ENCODE measurements around the gene FN1. TPM values are rescaled to one million over a fixed set of nuclear protein-coding genes. Genes with fewer than 3 reads are reported as not detected.

FN1 gene
- total RNA-seq, 1 experiment from 2014 or later: 11.1 TPM

- H3K79me2 ChIP-seq (ENCODE audit: insufficient read depth, low read length): peaks cover 80% of the 10 kb centered on the region
- RAD21 ChIA-PET (ENCODE audit: low non-redundant PET in 1 of 2, low total read pairs in 2 of 2, uncharacterized antibody in 2 of 2, unreplicated experiment in 2 of 2): no interaction called here
- H3K4me1 ChIP-seq (ENCODE audit: control insufficient read depth in 1 of 2, insufficient read depth in 2 of 2, low read length in 2 of 2): peaks cover 10 to 24% of the 10 kb centered on the region in 2 experiments; a peak in 3 of 4 replicates
- no peaks in the 10 kb centered on the region for H3K9me2 ChIP-seq (ENCODE audit: insufficient read depth)
- CTCF ChIA-PET: no interaction called here
- H3K4me3 ChIP-seq (replicated peaks in 1 of 2; ENCODE audit: low read depth in 1 of 2, low read length in 2 of 2): no peak overlapping the region
- intact Hi-C loops (cut with micrococcal nuclease): no loop called here
- peaks cover 28 to 38% of the 10 kb centered on the region in 2 experiments for H3K36me3 ChIP-seq (ENCODE audit: control insufficient read depth in 1 of 2, insufficient read depth in 2 of 2, low read length in 2 of 2)
- H3K27me3 ChIP-seq (ENCODE audit: insufficient read depth, low read length): no peaks in the 10 kb centered on the region
- no peak overlapping the region for H3K4me2 ChIP-seq (ENCODE audit: low read length)
- BruUV-seq (replicated peaks): no TSS peak
- H4K20me1 ChIP-seq (ENCODE audit: insufficient read depth): no peaks in the 10 kb centered on the region
- TF ChIP-seq FOSL1 (IDR thresholded peaks at IDR 0.05; ENCODE audit: low read depth) (no peak), POLR2A (IDR thresholded peaks at IDR 0.05; ENCODE audit: borderline replicate concordance, extremely low read depth, insufficient read depth, insufficient read length) (no peak), RAD21 (IDR thresholded peaks at IDR 0.05; ENCODE audit: low read depth) (no peak), YY1 (IDR thresholded peaks at IDR 0.05; ENCODE audit: extremely low read depth, insufficient replicate concordance, low read depth, low read length) (no peak), CEBPB (IDR thresholded peaks at IDR 0.05; ENCODE audit: low read depth) (no peak), TCF7L2 (IDR thresholded peaks at IDR 0.05; ENCODE audit: borderline replicate concordance, extremely low read depth, insufficient read depth, insufficient read length) (no peak), ZNF274 (IDR thresholded peaks at IDR 0.05; ENCODE audit: low read depth, low read length) (no peak), EZH2 (IDR thresholded peaks at IDR 0.05) (no peak), JUND (IDR thresholded peaks at IDR 0.05) (no peak), CTCF (IDR thresholded peaks at IDR 0.05 in 2 of 3, conservative IDR thresholded peaks at IDR 0.05 in 1 of 3; ENCODE audit: borderline replicate concordance in 1 of 3, insufficient read depth in 1 of 3, low read depth in 2 of 3, low read length in 2 of 3) (no peak), SRF (IDR thresholded peaks at IDR 0.05; ENCODE audit: low read depth) (no peak), SIN3A (IDR thresholded peaks at IDR 0.05; ENCODE audit: low read depth) (no peak), ELF1 (IDR thresholded peaks at IDR 0.05; ENCODE audit: borderline replicate concordance, low read depth) (no peak), POLR2AphosphoS5 (IDR thresholded peaks at IDR 0.05; ENCODE audit: low read depth, low read length) (no peak), ZFX (IDR thresholded peaks at IDR 0.05) (no peak)
- TF ChIP-seq, protein P1, sequence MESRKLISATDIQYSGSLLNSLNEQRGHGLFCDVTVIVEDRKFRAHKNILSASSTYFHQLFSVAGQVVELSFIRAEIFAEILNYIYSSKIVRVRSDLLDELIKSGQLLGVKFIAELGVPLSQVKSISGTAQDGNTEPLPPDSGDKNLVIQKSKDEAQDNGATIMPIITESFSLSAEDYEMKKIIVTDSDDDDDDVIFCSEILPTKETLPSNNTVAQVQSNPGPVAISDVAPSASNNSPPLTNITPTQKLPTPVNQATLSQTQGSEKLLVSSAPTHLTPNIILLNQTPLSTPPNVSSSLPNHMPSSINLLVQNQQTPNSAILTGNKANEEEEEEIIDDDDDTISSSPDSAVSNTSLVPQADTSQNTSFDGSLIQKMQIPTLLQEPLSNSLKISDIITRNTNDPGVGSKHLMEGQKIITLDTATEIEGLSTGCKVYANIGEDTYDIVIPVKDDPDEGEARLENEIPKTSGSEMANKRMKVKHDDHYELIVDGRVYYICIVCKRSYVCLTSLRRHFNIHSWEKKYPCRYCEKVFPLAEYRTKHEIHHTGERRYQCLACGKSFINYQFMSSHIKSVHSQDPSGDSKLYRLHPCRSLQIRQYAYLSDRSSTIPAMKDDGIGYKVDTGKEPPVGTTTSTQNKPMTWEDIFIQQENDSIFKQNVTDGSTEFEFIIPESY (IDR thresholded peaks at IDR 0.05; ENCODE audit: extremely low read depth, insufficient replicate concordance, low read length): no peak
- H3K9me3 ChIP-seq (ENCODE audit: control insufficient read depth in 1 of 2, insufficient read depth in 1 of 2, low read depth in 1 of 2, low read length in 2 of 2): no peaks in the 10 kb centered on the region
- POLR2A ChIA-PET: no interaction called here
- H3K27ac ChIP-seq (ENCODE audit: low read depth, low read length): no peak overlapping the region
- no peak overlapping the region for H2AFZ ChIP-seq (ENCODE audit: low read depth, low read length, poor library complexity, severe bottlenecking)
- no peak for ATAC-seq
- DNase-seq (ENCODE audit: low read depth, low spot score): no peak
- no peak overlapping the region for H3K9ac ChIP-seq (ENCODE audit: low read length)
Measured at GRCh38 chr2:215315301-215315700, 120.6 kb downstream of the FN1 start.
